ENCODE data around the gene DLG2.

DLG2 gene

DNA sequence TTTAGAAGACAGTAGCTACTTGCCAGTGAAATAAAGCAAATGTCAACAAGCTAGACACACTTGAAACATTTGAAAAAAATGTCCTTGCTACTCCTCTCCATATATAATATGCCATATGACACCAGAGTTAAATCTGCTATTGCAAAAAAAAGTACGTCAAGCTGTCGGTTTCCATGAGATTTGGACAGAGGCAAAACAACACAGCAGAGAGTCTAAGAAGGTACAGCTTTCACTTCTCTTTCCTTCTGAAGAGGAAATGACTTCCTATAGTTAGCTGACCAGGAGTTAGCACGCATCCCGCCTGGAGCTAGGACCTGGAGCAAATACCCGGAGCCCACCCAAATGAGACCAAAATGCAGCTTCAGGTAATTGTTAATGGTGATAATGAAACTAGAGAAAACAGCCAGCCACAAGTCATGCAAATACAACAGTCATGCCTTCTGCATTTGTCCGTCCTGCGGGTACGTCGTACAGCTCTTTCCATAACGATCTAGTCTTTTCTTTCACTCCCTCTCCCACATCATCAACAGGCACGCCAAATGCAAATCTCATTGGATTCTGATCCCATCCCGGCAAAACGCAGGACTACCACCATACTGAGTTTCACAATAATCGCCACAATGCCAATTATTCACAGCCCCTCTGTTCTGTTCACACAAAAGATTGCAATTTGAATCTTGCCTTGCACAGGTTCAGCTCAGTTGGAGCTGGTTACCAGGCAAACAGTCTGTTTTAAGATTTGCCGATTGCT, 1945.9 kb downstream of the DLG2 start:
- Histone ChIP-seq H3K27me3 (replicated peaks; ENCODE audit: control insufficient read depth, insufficient read depth, low read length, poor library complexity, severe bottlenecking) (no peaks in the 10 kb centered on the region), H3K4me3 (ENCODE audit: insufficient read depth, low read depth, low read length, poor library complexity, severe bottlenecking) (no peak overlapping the region)

DNA sequence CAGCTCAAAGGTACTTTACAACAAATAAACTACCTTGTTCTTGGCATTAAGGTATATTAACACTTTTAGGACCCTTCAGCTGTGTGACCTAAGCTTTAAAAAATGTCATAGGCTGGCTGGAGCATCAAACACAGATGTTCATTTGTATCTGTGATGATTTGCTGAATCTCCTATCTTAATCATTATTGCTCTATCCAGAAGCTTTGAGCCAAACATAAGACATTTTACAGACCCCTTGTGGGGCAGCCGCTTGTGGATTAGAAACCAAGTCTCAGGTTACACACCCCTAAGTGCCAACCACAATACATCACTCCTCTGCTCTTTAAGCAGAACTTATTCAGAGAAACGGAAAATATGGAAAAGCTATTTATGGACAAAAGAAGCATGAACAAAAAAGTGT, 1946.8 kb downstream of the DLG2 start:
- Histone ChIP-seq H3K27me3 (replicated peaks; ENCODE audit: control insufficient read depth, insufficient read depth, low read length, poor library complexity, severe bottlenecking) (no peaks in the 10 kb centered on the region), H3K36me3 (ENCODE audit: control insufficient read depth, insufficient read depth, low read length) (no peaks in the 10 kb centered on the region), H3K9me3 (ENCODE audit: control insufficient read depth, low read length) (no peaks in the 10 kb centered on the region), H3K4me1 (ENCODE audit: control insufficient read depth, insufficient read depth, low read length, poor library complexity, severe bottlenecking) (no peaks in the 10 kb centered on the region), H3K4me3 (ENCODE audit: insufficient read depth, low read depth, low read length, poor library complexity, severe bottlenecking) (no peak overlapping the region), H3K27ac (ENCODE audit: insufficient read depth, low read length, poor library complexity, severe bottlenecking) (no peak overlapping the region)
- no peak for DNase-seq

More for the DNA sequence above, 1945.9 kb downstream of the DLG2 start:
- H3K4me1 ChIP-seq (ENCODE audit: control insufficient read depth, insufficient read depth, low read length, poor library complexity, severe bottlenecking), result no peaks in the 10 kb centered on the region
- DNase-seq, result no peak
- H3K27ac ChIP-seq (ENCODE audit: insufficient read depth, low read length, poor library complexity, severe bottlenecking), result no peak overlapping the region
- no peaks in the 10 kb centered on the region for H3K36me3 ChIP-seq (ENCODE audit: control insufficient read depth, insufficient read depth, low read length)
- H3K9me3 ChIP-seq (ENCODE audit: control insufficient read depth, low read length), result no peaks in the 10 kb centered on the region

DNA sequence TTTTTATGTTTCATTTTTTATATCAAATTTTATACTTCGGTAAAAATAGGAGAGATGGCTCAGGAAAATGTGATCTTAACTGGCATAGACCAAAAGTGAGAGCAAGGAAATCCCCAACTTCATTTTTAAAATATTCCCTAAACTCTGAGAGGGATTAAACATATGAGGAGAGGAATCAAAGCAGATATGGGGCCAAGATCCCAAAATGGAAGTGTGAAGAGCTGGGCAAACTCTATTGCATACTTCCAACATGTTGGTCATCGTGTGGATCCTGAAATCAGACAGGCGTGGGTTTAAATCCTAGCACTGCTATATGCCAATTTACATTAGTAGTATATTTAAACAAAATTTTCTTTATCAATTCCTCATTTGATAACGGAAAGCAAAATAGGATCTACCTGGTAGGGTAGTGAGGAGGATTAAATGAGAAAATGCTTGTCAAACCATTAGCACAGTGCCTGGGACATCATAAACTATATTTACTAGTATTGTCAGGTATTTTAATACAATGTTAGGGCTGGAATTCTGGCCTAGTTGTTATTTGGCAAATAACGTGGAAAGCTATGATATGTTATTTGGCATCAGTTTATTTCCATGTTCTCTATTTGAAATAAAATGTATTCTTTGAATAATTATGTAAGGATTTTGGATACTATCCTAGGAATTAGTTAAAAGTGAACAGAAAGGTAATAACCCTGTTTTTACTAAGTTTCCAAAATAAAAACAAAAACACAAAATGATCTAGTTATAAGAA, 1948.1 kb downstream of the DLG2 start:
- DNase-seq, result no peak
- Histone ChIP-seq H3K27ac (ENCODE audit: insufficient read depth, low read length, poor library complexity, severe bottlenecking) (no peak overlapping the region), H3K4me1 (ENCODE audit: control insufficient read depth, insufficient read depth, low read length, poor library complexity, severe bottlenecking) (no peaks in the 10 kb centered on the region), H3K4me3 (ENCODE audit: insufficient read depth, low read depth, low read length, poor library complexity, severe bottlenecking) (no peak overlapping the region), H3K27me3 (replicated peaks; ENCODE audit: control insufficient read depth, insufficient read depth, low read length, poor library complexity, severe bottlenecking) (no peaks in the 10 kb centered on the region), H3K9me3 (ENCODE audit: control insufficient read depth, low read length) (no peaks in the 10 kb centered on the region), H3K36me3 (ENCODE audit: control insufficient read depth, insufficient read depth, low read length) (no peaks in the 10 kb centered on the region)

DNA sequence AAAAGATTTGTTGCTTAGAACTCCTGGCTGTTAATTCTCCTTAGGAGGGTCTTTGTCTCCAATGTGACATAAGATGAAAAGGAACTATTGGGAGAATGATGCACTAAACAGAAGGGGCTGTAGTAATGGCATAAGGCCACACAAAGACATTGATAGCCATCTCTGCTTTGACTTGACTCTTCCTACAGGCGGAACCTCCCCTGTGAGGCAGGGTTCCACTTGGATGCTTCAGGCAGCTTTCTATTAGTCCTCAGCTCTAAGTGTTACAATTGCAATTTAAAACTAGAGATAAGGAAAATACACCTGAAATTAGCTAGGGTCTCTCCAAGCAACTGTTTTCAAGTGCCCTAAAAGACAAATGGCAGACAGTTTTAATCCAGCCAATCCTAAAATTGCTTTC, 1949.4 kb downstream of the DLG2 start:
- H3K36me3 ChIP-seq (ENCODE audit: control insufficient read depth, insufficient read depth, low read length), result no peaks in the 10 kb centered on the region
- H3K4me3 ChIP-seq (ENCODE audit: insufficient read depth, low read depth, low read length, poor library complexity, severe bottlenecking), result no peak overlapping the region
- H3K27me3 ChIP-seq (replicated peaks; ENCODE audit: control insufficient read depth, insufficient read depth, low read length, poor library complexity, severe bottlenecking), result no peaks in the 10 kb centered on the region
- no peaks in the 10 kb centered on the region for H3K9me3 ChIP-seq (ENCODE audit: control insufficient read depth, low read length)
- no peaks in the 10 kb centered on the region for H3K4me1 ChIP-seq (ENCODE audit: control insufficient read depth, insufficient read depth, low read length, poor library complexity, severe bottlenecking)
- no peak for DNase-seq
- H3K27ac ChIP-seq (ENCODE audit: insufficient read depth, low read length, poor library complexity, severe bottlenecking), result no peak overlapping the region

DNA sequence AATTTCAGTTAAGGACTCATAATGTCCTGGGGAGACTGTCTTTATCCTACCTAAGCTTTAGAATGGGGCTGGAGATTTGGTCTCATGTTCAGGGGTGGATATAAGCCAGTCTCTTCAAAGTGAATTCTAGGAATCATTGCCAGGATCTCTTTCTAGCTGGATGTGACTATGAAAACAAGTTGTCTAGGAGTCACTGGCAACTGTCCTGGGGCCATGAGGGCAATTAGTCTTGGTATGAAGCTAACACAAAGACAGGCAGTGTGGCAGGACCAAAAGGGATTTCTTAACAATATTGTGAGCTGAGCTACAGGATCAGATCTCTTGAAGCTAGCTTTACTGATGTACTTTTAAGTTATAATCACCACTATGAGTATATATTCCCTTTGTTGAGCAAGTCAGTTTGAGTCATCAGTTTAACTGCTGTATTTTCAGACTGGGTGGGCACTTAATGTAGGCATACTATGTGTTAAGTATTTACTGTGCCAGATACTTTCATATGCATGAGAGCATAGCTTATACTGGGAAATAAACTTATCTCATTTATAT, 1951.0 kb downstream of the DLG2 start:
- no peak for DNase-seq
- Histone ChIP-seq H3K27ac (ENCODE audit: insufficient read depth, low read length, poor library complexity, severe bottlenecking) (no peak overlapping the region), H3K36me3 (ENCODE audit: control insufficient read depth, insufficient read depth, low read length) (no peaks in the 10 kb centered on the region), H3K27me3 (replicated peaks; ENCODE audit: control insufficient read depth, insufficient read depth, low read length, poor library complexity, severe bottlenecking) (no peaks in the 10 kb centered on the region), H3K4me1 (ENCODE audit: control insufficient read depth, insufficient read depth, low read length, poor library complexity, severe bottlenecking) (no peaks in the 10 kb centered on the region), H3K4me3 (ENCODE audit: insufficient read depth, low read depth, low read length, poor library complexity, severe bottlenecking) (no peak overlapping the region), H3K9me3 (ENCODE audit: control insufficient read depth, low read length) (no peaks in the 10 kb centered on the region)

DNA sequence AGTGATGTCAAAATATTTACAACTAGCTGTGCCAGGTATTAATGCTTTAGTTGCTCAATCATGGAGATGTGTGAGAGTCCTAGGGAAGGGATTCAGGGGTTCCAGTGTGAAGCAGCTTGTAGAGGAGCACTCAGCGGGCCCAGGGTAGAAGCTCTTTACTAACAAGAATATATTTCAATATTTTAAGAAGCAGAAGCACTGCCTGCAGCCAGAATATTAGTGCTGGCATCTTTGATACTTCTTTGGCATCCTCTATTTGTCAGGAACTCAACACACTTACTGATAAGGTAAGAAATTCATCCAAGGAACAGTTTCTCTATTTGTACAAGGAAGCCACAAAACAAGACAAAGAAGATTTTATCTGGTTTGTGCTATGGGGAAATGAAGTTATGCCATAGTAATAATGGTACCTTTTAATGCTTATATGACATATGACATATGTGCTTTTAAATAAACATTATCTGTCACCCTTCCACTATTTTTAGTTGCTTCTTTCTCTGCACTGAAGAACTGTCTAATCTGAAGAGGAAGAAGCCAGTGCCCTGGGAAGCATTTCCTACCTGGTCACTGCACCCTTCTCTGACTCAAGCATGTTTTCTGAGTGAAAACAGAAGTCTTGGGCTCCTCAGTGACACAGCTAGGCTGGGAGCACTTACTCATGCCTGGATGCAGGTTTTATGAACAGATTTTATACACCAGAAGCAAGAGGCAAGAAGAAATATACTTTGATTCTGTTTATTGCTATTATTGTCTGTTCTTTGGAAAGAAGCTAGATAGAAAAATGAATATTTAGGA, 1952.8 kb downstream of the DLG2 start:
- no peaks in the 10 kb centered on the region for H3K9me3 ChIP-seq (ENCODE audit: control insufficient read depth, low read length)
- H3K36me3 ChIP-seq (ENCODE audit: control insufficient read depth, insufficient read depth, low read length), result no peaks in the 10 kb centered on the region
- no peaks in the 10 kb centered on the region for H3K27me3 ChIP-seq (replicated peaks; ENCODE audit: control insufficient read depth, insufficient read depth, low read length, poor library complexity, severe bottlenecking)
- H3K27ac ChIP-seq (ENCODE audit: insufficient read depth, low read length, poor library complexity, severe bottlenecking), result no peak overlapping the region
- DNase-seq, result no peak
- H3K4me1 ChIP-seq (ENCODE audit: control insufficient read depth, insufficient read depth, low read length, poor library complexity, severe bottlenecking), result no peaks in the 10 kb centered on the region
- no peak overlapping the region for H3K4me3 ChIP-seq (ENCODE audit: insufficient read depth, low read depth, low read length, poor library complexity, severe bottlenecking)

DNA sequence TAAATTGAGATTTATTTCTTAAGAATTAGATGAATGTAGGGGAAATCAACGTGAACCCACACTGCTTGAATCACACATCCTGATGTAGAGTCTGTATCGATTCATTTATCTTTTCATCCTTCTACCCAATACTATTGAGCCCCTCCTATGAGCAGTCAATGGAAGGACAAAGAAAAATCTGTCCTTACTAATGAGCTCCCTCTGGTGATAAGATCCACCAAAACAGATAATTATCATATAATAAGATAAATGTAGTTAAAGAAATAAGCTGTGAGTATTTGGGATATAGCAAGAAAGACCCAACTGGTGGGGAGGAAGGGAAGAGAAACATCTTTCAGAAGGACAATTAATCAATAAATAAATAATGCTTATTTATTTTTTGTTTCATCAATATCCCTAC, 1955.9 kb downstream of the DLG2 start:
- DNase-seq, result no peak
- Histone ChIP-seq H3K9me3 (ENCODE audit: control insufficient read depth, low read length) (no peaks in the 10 kb centered on the region), H3K27me3 (replicated peaks; ENCODE audit: control insufficient read depth, insufficient read depth, low read length, poor library complexity, severe bottlenecking) (no peaks in the 10 kb centered on the region), H3K27ac (ENCODE audit: insufficient read depth, low read length, poor library complexity, severe bottlenecking) (no peak overlapping the region), H3K4me3 (ENCODE audit: insufficient read depth, low read depth, low read length, poor library complexity, severe bottlenecking) (no peak overlapping the region), H3K4me1 (ENCODE audit: control insufficient read depth, insufficient read depth, low read length, poor library complexity, severe bottlenecking) (no peaks in the 10 kb centered on the region), H3K36me3 (ENCODE audit: control insufficient read depth, insufficient read depth, low read length) (no peaks in the 10 kb centered on the region)

DNA sequence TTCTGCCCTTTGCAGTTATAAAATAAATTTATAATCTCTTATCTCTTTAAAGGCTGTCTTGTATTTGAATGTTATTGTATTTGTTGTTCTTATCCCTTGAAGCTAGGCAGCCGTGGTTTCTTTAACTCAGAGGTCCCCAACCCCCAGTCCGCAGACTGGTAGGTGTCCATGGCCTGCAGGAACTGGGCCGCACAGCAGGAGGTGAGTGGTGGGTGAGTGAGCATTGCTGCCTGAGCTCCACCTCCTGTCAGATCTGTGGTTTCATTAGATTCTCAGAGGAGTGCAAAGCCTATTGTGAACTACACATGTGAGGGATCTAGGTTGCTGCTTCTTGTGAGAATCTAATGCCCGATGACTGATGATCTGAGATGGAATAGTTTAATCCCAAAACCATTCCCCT, 1961.0 kb downstream of the DLG2 start:
- DNase-seq, result no peak
- H3K4me1 ChIP-seq (ENCODE audit: control insufficient read depth, insufficient read depth, low read length, poor library complexity, severe bottlenecking), result no peaks in the 10 kb centered on the region
- no peak overlapping the region for H3K27ac ChIP-seq (ENCODE audit: insufficient read depth, low read length, poor library complexity, severe bottlenecking)
- H3K27me3 ChIP-seq (replicated peaks; ENCODE audit: control insufficient read depth, insufficient read depth, low read length, poor library complexity, severe bottlenecking), result no peaks in the 10 kb centered on the region
- no peak overlapping the region for H3K4me3 ChIP-seq (ENCODE audit: insufficient read depth, low read depth, low read length, poor library complexity, severe bottlenecking)
- no peaks in the 10 kb centered on the region for H3K9me3 ChIP-seq (ENCODE audit: control insufficient read depth, low read length)
- no peaks in the 10 kb centered on the region for H3K36me3 ChIP-seq (ENCODE audit: control insufficient read depth, insufficient read depth, low read length)

DNA sequence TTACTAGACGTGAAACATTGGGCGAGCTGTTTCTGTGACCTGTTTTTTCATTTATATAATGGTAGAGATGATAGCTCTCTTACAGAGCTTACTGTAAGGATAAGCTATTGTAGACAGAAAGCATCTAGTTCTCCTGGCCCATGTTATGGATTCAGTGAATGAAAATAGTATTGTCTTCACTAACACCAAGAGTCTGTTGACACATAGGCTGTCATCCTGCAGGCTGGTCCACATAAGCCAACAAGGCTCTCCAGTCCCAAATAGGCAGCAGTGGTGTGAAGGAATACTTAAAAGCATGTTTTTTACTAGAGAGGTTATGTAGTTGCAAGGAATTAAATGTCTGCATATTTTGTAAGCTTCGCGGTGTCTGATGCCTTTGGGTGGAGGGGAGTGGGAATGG, 1963.2 kb downstream of the DLG2 start:
- Histone ChIP-seq H3K27ac (ENCODE audit: insufficient read depth, low read length, poor library complexity, severe bottlenecking) (no peak overlapping the region), H3K4me3 (ENCODE audit: insufficient read depth, low read depth, low read length, poor library complexity, severe bottlenecking) (no peak overlapping the region)

More for the DNA sequence above, 1963.2 kb downstream of the DLG2 start:
- Histone ChIP-seq H3K27me3 (replicated peaks; ENCODE audit: control insufficient read depth, insufficient read depth, low read length, poor library complexity, severe bottlenecking) (no peaks in the 10 kb centered on the region), H3K4me1 (ENCODE audit: control insufficient read depth, insufficient read depth, low read length, poor library complexity, severe bottlenecking) (no peaks in the 10 kb centered on the region), H3K9me3 (ENCODE audit: control insufficient read depth, low read length) (no peaks in the 10 kb centered on the region), H3K36me3 (ENCODE audit: control insufficient read depth, insufficient read depth, low read length) (no peaks in the 10 kb centered on the region)
- DNase-seq, result no peak

All from effector memory CD4-positive, alpha-beta T cell (primary cell).